Small intestine (tissue), 7 donors: Measurements from ENCODE around the gene CHRM4. TPM values are rescaled to one million over a fixed set of nuclear protein-coding genes. Genes with fewer than 3 reads are reported as not detected.

Experiments used
- DNase-seq, 2 donors: peaks; one replicate each; pipeline versions ENCODE4 v3.0.0 to v3.0.0-alpha.2; 2013
- FAIRE-seq: peaks from 2 replicates; lab custom pipeline; 2012; peaks lifted over from hg19 to GRCh38; lab: Jason Lieb, UNC
- H3K27ac ChIP-seq, 3 donors: one replicate each; pipeline ENCODE4 v1.5.1; 2013; ENCODE audit warnings: low read length in 2 of 3, mild to moderate bottlenecking in 2 of 3, control low read depth in 1 of 3, inconsistent platforms in 1 of 3, low read depth in 1 of 3, moderate library complexity in 1 of 3
- H3K27me3 ChIP-seq, 3 donors: one replicate each; pipeline ENCODE4 v1.6.1; 2013; ENCODE audit warnings: low read length in 3 of 3, inconsistent platforms in 1 of 3; ENCODE audit not compliant: control insufficient read depth in 3 of 3, insufficient read depth in 3 of 3
- H3K36me3 ChIP-seq, 3 donors: one replicate each; pipeline ENCODE4 v1.6.1; 2013; ENCODE audit warnings: low read length in 3 of 3, inconsistent platforms in 1 of 3, low read depth in 1 of 3, mild to moderate bottlenecking in 1 of 3, moderate library complexity in 1 of 3; ENCODE audit not compliant: control insufficient read depth in 3 of 3, insufficient read depth in 2 of 3
- H3K4me1 ChIP-seq, 3 donors: one replicate each; pipeline ENCODE4 v1.6.1; 2013; ENCODE audit warnings: low read length in 2 of 3, inconsistent platforms in 1 of 3, low read depth in 1 of 3, mild to moderate bottlenecking in 1 of 3, moderate library complexity in 1 of 3; ENCODE audit not compliant: control insufficient read depth in 3 of 3, insufficient read depth in 2 of 3
- H3K4me3 ChIP-seq, 3 donors: one replicate each; pipeline ENCODE4 v1.5.1; 2013; ENCODE audit warnings: low read length in 3 of 3, control low read depth in 1 of 3, inconsistent platforms in 1 of 3, low read depth in 1 of 3, mild to moderate bottlenecking in 1 of 3, moderate library complexity in 1 of 3
- H3K9me3 ChIP-seq, 2 donors: one replicate each; pipeline ENCODE4 v1.6.1; 2013; ENCODE audit warnings: low read depth in 1 of 2, low read length in 1 of 2; ENCODE audit not compliant: control insufficient read depth in 2 of 2, insufficient read depth in 1 of 2
- WGBS, 3 donors: extraction: QIAGEN DNeasy Blood & Tissue Kit; methylation state at CpG; one replicate each; pipeline ENCODE4 v1.1.7; 2013; 5-methylcytosine and 5-hydroxymethylcytosine counted together
- polyA plus RNA-seq, 4 donors: library from polyadenylated mRNA; stranded (reverse) in 3 of 4; unstranded in 1 of 4; fragments of 200-250 nt in 3 of 4; fragments of 120-200 nt in 1 of 4; gene quantifications; one replicate each; pipeline versions ENCODE4 v1.2.1 to v1.2.3, GENCODE V29; 2013
- donor health status: healthy with polysubstance abuse.
- donor health status: control.
- donor health status: control.
- donor health status: Bipolar disorder and iron deficiency.
- donor health status: healthy.

CHRM4 gene
- polyA plus RNA-seq, 4 donors: 3.1 to 7.8 (median 5.8) TPM; not detected in 1

DNA sequence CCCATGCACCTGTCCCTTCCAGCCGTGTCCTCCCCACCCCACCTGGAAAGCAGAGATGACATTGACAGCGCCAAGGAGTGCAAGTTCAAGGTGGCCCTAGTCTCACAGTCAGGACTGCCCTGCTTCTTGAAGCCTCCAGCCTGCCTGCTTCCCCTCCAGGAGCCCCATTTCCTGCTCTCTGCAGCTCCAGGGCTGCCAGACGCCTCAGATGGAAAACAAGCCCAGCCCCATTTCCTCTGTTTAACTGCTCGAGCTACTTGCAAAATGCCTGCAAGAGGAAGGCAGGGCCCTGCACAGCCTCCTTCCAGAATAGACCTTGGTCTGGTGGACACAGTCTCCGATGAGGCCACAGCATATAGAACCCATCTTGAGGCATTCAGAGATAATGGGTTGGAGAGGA, 49.3 kb downstream of the CHRM4 start:
- FAIRE-seq (no peak), DNase-seq (no peak)
- Histone ChIP-seq H3K27ac (peak overlapping the region in 2 of 3 donors; percentile 23 to 54), H3K27me3 (peaks cover 0 to 17% (median 0%) of the 10 kb centered on the region in 3 donors), H3K4me3 (no peak overlapping the region), H3K36me3 (no peaks in the 10 kb centered on the region), H3K9me3 (no peaks in the 10 kb centered on the region), H3K4me1 (peaks cover 0 to 36% (median 2%) of the 10 kb centered on the region in 3 donors)
- 29 to 41% (median 35%) methylated on average over 5 of the region's 5 CpGs for WGBS, 3 donors

DNA sequence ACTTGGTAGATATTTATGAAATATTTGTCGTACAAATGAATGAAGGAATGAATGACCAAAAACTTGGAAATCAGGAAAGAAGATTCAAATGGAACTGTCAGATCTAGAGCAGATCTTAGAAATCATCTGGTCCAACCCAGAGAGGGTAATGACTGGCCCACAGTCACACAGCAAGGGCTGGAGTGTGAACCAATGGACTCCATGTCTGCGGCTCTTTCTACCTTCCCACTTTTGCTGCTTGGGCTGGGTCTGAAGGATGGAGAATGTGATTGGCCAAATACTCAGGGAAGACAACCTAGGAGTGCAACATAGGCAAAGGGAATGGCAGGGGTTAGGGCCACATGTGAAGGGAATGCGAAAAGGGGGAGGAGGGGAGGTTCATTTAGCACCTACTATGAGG, 50.1 kb downstream of the CHRM4 start:
- H3K36me3 ChIP-seq: no peaks in the 10 kb centered on the region
- 90 to 97% (median 93%) methylated on average over 3 of the region's 3 CpGs for whole genome bisulfite sequencing, 3 donors
- FAIRE-seq: no peak
- peaks cover 0 to 14% (median 0%) of the 10 kb centered on the region in 3 donors for H3K27me3 ChIP-seq
- H3K4me3 ChIP-seq: no peak overlapping the region
- no peaks in the 10 kb centered on the region for H3K9me3 ChIP-seq
- no peak for DNase-seq
- peaks cover 0 to 31% (median 0%) of the 10 kb centered on the region in 3 donors for H3K4me1 ChIP-seq
- no peak overlapping the region for H3K27ac ChIP-seq

DNA sequence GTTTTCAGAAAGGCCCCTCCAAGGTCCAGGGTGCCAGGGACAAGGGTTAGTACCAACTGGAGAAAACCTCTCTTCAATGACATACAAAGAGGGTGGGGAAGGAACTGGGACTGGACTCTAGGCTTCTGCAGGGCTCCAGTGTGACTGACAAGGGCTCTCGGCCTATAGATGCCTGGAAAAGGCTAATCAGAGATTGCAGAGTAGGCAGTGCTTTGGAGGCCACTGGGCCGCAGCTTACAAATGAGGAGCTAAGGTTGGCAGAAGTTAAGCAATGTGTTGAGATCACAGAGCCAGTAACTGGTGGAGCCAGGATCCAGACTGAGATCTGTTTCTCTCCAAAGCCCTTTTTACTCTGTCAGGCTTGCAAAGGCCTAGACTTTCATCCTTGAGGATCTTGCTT, 51.8 kb downstream of the CHRM4 start:
- H3K4me3 ChIP-seq: no peak overlapping the region
- H3K27me3 ChIP-seq: peaks cover 0 to 8% (median 0%) of the 10 kb centered on the region in 3 donors
- no peaks in the 10 kb centered on the region for H3K9me3 ChIP-seq
- DNase-seq: peak in 1 of 2 donors; percentile 49
- WGBS, 3 donors: 86 to 93% (median 90%) methylated on average over 2 of the region's 2 CpGs
- FAIRE-seq: no peak
- peaks cover 0 to 28% (median 0%) of the 10 kb centered on the region in 3 donors for H3K4me1 ChIP-seq
- peak overlapping the region in 1 of 3 donors; percentile 8 for H3K27ac ChIP-seq
- no peaks in the 10 kb centered on the region for H3K36me3 ChIP-seq

DNA sequence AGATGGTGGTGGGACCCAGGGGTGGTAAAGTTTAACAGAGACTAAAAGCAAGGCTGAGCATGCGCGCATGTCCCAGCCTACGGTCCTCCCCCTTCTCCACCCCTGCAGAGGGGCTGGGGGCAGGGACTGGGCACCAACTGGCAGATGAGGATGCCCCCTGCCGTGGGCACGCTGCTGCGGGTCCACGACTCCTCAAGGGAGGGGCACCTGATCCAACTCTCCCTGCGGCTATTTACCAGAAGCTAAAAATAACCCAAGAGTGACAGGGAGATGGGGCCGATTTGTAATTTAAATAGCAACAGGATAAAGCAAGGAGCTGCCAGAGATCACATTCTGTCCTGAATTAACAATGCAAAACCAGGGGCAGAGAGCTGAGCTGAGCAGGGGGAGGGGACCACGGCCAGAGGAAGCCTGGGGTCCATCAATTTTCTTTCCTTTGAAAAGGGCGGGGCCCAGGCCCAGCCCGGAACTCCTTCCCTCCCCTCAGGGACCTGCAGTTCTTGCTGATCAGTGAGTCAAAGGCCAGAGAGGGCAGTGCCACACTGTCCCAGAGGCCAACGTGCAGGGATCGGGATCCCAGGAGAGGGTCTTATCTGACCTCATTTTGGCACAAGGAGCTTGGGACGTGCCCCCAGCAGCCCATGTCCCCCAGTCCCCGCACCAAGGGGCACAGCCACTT, 52.4 kb downstream of the CHRM4 start:
- Histone ChIP-seq H3K36me3 (no peaks in the 10 kb centered on the region), H3K27me3 (peaks cover 0 to 14% (median 5%) of the 10 kb centered on the region in 3 donors), H3K9me3 (no peaks in the 10 kb centered on the region), H3K27ac (peak overlapping the region in 2 of 3 donors; percentile 8 to 13), H3K4me3 (no peak overlapping the region), H3K4me1 (peaks cover 0 to 28% (median 0%) of the 10 kb centered on the region in 3 donors)
- no peak for FAIRE-seq
- no peak for DNase-seq
- 39 to 55% (median 44%) methylated on average over 16 of the region's 16 CpGs for WGBS, 3 donors

DNA sequence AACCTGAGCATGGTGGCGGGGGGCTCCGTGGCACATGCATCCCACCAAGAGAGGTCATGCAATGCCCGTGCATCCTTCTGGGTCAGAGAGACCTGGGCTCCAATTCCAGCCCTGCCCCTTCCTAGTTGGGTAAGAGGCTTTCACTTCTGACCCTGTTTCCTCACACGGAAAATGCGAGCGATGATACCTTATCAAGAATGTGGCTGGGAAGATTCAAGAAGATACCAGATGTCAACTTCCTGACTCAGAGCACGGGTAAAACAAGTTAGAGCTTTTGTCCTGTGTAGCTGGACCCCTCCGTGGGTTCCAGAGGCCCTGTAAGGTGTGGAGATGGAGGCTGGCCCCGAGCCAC, 53.0 kb downstream of the CHRM4 start:
- 37 to 57% (median 50%) methylated on average over 9 of the region's 9 CpGs for WGBS, 3 donors
- peaks cover 0 to 28% (median 0%) of the 10 kb centered on the region in 3 donors for H3K4me1 ChIP-seq
- H3K27me3 ChIP-seq: peaks cover 0 to 20% (median 10%) of the 10 kb centered on the region in 3 donors
- DNase-seq: no peak
- no peaks in the 10 kb centered on the region for H3K36me3 ChIP-seq
- no peak overlapping the region for H3K4me3 ChIP-seq
- FAIRE-seq: no peak
- H3K27ac ChIP-seq: peak overlapping the region in 1 of 3 donors; percentile 4
- H3K9me3 ChIP-seq: no peaks in the 10 kb centered on the region

DNA sequence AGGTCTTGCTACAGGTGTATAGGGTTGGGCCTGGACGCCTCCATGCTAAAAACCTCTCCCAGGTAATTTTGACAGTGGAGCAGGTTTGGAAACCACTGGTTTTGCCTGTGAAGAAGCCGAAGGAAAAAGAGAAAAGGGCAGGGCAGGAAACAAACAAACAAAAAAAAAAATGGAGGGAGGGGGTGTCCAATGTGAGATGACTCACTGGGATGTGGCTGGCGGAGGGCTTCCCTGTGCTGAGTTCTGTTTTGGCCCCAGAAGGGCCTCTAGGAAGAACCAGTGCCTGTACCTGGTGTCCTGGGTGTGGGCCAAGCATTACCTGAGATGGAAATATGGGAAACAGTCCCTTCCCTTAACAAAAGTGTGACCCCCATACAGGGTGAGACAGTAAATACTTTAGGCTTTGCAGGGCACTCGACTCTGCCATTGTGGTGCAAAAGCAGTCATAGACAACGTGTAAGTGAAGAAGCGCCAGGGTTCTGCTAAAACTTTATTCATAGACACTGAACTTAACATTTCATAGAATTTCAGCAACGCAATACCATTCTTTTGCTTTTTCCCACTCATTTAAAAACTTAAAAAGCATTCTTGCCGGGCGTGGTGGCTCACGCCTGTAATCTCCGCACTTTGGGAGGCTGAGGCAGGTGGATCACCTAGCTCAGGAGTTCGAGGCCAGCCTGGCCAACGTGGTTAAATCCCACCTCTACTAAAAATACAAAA, 53.8 kb downstream of the CHRM4 start:
- no peaks in the 10 kb centered on the region for H3K9me3 ChIP-seq
- peaks cover 0 to 31% (median 0%) of the 10 kb centered on the region in 3 donors for H3K4me1 ChIP-seq
- peaks cover 0 to 24% (median 16%) of the 10 kb centered on the region in 3 donors for H3K27me3 ChIP-seq
- H3K27ac ChIP-seq: no peak overlapping the region
- H3K36me3 ChIP-seq: no peaks in the 10 kb centered on the region
- no peak overlapping the region for H3K4me3 ChIP-seq
- FAIRE-seq (no peak), DNase-seq (no peak)
- 81 to 89% (median 88%) methylated on average over 13 of the region's 13 CpGs for WGBS, 3 donors

DNA sequence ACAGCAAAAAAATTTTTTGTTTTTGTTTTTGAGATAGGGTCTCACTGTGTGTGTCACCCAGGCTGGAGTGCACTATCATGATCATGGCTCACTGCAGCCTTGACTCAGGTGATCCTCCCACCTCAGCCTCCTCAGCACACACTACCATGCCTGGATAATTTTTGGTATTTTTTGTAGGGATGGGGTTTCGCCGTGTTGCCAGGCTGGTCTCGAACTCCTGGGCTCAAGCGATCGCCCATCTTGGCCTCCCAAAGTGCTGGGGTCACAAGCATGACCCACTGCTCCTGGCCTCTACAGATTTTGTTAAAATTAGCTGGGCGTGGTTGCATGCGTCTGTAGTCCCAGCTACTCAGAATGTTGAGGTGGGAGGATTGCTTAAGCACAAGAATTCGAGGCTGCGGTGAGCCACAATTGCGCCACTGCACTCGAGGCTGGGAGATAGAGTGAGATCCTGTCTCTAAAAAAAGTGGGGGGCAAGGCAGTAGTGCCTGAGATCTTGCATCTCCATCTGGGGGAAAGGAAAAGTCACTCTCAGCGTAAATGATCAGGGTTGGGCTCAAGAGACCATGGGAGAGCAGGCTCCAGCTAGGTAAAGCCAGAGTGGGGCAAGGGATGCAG, 54.9 kb downstream of the CHRM4 start:
- Histone ChIP-seq H3K36me3 (no peaks in the 10 kb centered on the region), H3K4me3 (no peak overlapping the region), H3K9me3 (no peaks in the 10 kb centered on the region), H3K27ac (no peak overlapping the region), H3K4me1 (peaks cover 0 to 23% (median 5%) of the 10 kb centered on the region in 3 donors), H3K27me3 (peaks cover 0 to 34% (median 22%) of the 10 kb centered on the region in 3 donors)
- DNase-seq (no peak), FAIRE-seq (no peak)
- 83 to 88% (median 84%) methylated on average over 12 of the region's 12 CpGs for WGBS, 3 donors

DNA sequence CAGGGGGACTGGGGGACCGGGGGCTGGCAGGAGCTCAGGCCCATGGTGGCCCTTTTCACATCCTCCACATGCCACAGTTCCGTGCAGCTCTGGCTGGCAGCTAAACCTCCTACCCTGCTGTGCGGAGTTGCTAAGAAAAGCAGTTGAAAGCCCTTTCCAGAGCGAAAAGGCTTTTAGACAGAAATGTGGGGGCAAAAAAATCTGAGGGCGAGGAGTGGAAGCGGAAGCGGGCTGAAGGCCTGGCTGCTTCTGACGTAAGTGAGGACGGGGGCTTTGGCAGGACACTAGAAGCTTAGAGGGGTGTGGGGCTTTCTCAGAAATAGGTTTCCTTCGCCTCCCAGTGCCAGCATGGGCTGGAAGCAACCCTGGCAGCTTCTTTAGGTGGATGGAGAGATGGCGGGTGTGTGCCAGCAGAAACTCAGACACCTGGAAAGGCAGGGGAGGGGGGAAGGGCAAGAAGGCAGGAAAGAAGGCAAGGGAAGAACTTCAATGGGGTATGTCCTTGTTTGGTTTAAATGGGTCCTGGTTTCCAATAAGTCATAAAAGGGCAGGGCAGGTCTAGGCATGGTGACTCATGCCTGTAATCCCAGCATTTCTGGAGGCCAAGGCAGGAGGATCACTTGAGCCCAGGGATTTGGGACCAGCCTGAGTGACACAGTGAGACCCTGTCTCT, 55.5 kb downstream of the CHRM4 start:
- DNase-seq (no peak), FAIRE-seq (no peak)
- H3K27me3 ChIP-seq: peaks cover 0 to 40% (median 26%) of the 10 kb centered on the region in 3 donors
- H3K9me3 ChIP-seq: no peaks in the 10 kb centered on the region
- no peak overlapping the region for H3K4me3 ChIP-seq
- peaks cover 0 to 23% (median 5%) of the 10 kb centered on the region in 3 donors for H3K4me1 ChIP-seq
- H3K27ac ChIP-seq: no peak overlapping the region
- no peaks in the 10 kb centered on the region for H3K36me3 ChIP-seq
- WGBS, 3 donors: 89 to 93% (median 92%) methylated on average over 11 of the region's 11 CpGs
